B cell (primary cell): ENCODE data around the gene ICA1.

Experiments
- EZH2 ChIP-seq: IDR thresholded peaks from 2 replicates; pipeline ENCODE4 v1.6.1; 2012; ENCODE audit warnings: borderline replicate concordance, low read depth, mild to moderate bottlenecking, moderate library complexity, low read length; ENCODE audit not compliant: insufficient read depth, poor library complexity, severe bottlenecking
- TF ChIP-seq, protein P1 (sequence below): fragments of 200-600 bp; IDR thresholded peaks from one replicate; pipeline ENCODE4 v1.8.0; 2022; ENCODE audit warnings: antibody characterized with exemption, mild to moderate bottlenecking

DNA sequence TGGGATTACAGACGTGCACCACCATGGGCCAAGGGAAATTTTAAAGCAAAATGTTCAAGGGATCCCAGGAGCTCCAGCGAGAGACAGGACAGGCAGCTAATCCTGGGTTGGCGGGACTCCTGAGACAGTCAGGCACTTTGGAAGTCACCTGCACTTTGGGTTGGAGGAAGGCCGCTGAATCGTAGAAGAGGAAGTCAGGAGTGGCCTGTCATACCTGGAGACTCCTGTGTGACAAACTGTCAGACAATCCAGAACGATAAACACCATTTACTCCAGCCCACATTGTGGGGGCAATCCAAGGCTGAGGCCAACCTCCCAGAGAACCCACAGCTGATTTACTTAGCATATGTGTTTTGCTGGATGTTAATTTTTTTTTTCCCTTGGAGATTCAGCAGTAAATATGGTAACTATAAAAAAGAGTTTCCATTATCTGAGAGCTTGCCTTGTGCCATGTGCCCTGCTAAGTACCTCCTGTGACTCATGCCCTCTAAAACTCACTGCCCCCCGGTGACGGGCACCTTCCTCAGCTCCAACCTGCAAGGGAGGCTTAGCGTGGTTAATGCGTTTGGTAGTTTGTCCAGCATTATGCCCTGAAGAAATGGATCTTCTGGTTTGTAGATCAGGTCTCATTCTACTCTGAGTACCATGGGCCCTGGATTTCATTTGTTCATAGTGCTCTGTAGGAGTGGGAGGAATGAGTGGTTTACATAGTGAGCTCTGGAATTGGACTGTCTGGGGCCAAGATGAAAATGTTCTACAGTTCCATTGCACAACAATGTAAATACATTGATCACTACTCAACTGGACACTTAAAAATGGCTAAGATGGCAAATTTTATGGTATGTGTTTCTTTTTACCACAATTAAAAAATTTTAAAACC, 50.9 kb downstream of the ICA1 start:
- no peak for TF ChIP-seq EZH2
- TF ChIP-seq, protein P1, sequence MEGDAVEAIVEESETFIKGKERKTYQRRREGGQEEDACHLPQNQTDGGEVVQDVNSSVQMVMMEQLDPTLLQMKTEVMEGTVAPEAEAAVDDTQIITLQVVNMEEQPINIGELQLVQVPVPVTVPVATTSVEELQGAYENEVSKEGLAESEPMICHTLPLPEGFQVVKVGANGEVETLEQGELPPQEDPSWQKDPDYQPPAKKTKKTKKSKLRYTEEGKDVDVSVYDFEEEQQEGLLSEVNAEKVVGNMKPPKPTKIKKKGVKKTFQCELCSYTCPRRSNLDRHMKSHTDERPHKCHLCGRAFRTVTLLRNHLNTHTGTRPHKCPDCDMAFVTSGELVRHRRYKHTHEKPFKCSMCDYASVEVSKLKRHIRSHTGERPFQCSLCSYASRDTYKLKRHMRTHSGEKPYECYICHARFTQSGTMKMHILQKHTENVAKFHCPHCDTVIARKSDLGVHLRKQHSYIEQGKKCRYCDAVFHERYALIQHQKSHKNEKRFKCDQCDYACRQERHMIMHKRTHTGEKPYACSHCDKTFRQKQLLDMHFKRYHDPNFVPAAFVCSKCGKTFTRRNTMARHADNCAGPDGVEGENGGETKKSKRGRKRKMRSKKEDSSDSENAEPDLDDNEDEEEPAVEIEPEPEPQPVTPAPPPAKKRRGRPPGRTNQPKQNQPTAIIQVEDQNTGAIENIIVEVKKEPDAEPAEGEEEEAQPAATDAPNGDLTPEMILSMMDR = no peak
